ENCODE data around the gene EXD2.

Gene EXD2

GRCh38 chr14:69235708-69236107 is 44.4 kb downstream of the EXD2 start:
- no peak overlapping the region for H3K27ac ChIP-seq
- H2AFZ ChIP-seq, result no peak overlapping the region
- no peaks in the 10 kb centered on the region for H3K79me2 ChIP-seq
- no peaks in the 10 kb centered on the region for H3K4me1 ChIP-seq
- TF ChIP-seq CTCF (IDR thresholded peaks at IDR 0.05), result no peak
- no peaks in the 10 kb centered on the region for H3K27me3 ChIP-seq (ENCODE audit: control insufficient read depth, insufficient read depth, low read length)
- H3K9ac ChIP-seq, result no peak overlapping the region
- no peaks in the 10 kb centered on the region for H3K36me3 ChIP-seq (ENCODE audit: control insufficient read depth, insufficient read depth, low read length)
- H3K9me3 ChIP-seq (ENCODE audit: control insufficient read depth, low read length), result no peaks in the 10 kb centered on the region
- H3K4me3 ChIP-seq (ENCODE audit: low read depth, low read length), result no peak overlapping the region
- H3K4me2 ChIP-seq (ENCODE audit: low read length), result no peak overlapping the region

DNA sequence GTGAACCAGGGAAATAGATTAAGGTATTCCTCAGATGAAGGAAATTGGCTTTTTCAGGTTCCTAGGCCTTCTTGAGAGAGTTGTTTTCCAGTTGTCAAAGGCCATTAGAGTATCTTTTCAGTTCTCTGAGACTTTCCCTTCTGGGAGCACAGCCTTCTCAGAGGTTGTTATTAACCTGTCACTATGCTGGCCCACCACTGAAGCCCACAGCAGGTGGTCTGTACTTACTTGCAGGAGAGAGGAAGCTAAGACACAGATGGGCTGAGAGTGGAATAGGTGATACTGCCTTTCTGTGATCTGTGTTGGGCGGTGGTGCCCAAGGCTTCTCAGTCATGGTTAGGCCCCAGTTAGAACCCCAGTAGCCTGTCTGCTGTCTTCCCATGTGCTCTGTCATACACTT is 45.8 kb downstream of the EXD2 start:
- Histone ChIP-seq H3K4me3 (ENCODE audit: low read depth, low read length) (no peak overlapping the region), H3K9me3 (ENCODE audit: control insufficient read depth, low read length) (no peaks in the 10 kb centered on the region), H3K27ac (no peak overlapping the region), H3K4me1 (no peaks in the 10 kb centered on the region), H3K79me2 (no peaks in the 10 kb centered on the region), H3K27me3 (ENCODE audit: control insufficient read depth, insufficient read depth, low read length) (no peaks in the 10 kb centered on the region), H3K4me2 (ENCODE audit: low read length) (no peak overlapping the region), H3K36me3 (ENCODE audit: control insufficient read depth, insufficient read depth, low read length) (no peaks in the 10 kb centered on the region), H3K9ac (no peak overlapping the region), H2AFZ (no peak overlapping the region)
- TF ChIP-seq CTCF (IDR thresholded peaks at IDR 0.05), result no peak

DNA sequence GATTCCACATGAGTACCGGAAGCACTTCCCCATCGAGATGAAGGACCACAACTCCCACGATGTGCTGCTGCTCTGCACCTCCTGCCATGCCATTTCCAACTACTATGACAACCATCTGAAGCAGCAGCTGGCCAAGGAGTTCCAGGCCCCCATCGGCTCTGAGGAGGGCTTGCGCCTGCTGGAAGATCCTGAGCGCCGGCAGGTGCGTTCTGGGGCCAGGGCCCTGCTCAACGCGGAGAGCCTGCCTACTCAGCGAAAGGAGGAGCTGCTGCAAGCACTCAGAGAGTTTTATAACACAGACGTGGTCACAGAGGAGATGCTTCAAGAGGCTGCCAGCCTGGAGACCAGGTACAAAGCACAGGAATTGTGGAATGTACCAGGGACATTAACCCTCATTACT is 46.3 kb downstream of the EXD2 start:
- Histone ChIP-seq H3K4me1 (no peaks in the 10 kb centered on the region), H3K9ac (no peak overlapping the region), H3K4me3 (ENCODE audit: low read depth, low read length) (no peak overlapping the region), H3K27ac (no peak overlapping the region), H3K79me2 (no peaks in the 10 kb centered on the region), H3K9me3 (ENCODE audit: control insufficient read depth, low read length) (no peaks in the 10 kb centered on the region), H3K36me3 (ENCODE audit: control insufficient read depth, insufficient read depth, low read length) (no peaks in the 10 kb centered on the region), H3K27me3 (ENCODE audit: control insufficient read depth, insufficient read depth, low read length) (no peaks in the 10 kb centered on the region), H3K4me2 (ENCODE audit: low read length) (no peak overlapping the region), H2AFZ (no peak overlapping the region)
- no peak for TF ChIP-seq CTCF (IDR thresholded peaks at IDR 0.05)

DNA sequence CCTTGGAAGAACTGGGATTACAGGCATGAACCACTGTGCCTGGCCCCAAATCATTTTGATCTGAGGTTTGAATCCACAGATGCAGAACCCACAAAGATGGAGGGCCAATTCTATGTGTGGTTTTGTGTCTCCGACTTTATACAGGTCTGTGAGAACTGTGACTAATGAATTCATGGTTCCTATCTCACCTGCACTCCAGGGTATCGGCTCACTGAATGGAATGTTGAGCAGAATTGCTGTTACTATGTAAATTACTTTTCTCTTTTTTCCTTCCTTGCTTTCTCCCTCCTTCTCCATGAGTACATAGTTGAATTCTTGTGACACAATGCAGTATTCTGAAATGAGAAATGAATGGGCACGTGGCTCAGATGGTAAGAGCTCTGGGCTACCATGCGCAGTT is 47.6 kb downstream of the EXD2 start:
- no peak overlapping the region for H3K4me3 ChIP-seq (ENCODE audit: low read depth, low read length)
- no peak overlapping the region for H2AFZ ChIP-seq
- no peak overlapping the region for H3K9ac ChIP-seq
- H3K4me1 ChIP-seq, result no peaks in the 10 kb centered on the region
- no peaks in the 10 kb centered on the region for H3K79me2 ChIP-seq
- TF ChIP-seq CTCF (IDR thresholded peaks at IDR 0.05), result no peak
- H3K36me3 ChIP-seq (ENCODE audit: control insufficient read depth, insufficient read depth, low read length), result no peaks in the 10 kb centered on the region
- no peak overlapping the region for H3K4me2 ChIP-seq (ENCODE audit: low read length)
- no peaks in the 10 kb centered on the region for H3K27me3 ChIP-seq (ENCODE audit: control insufficient read depth, insufficient read depth, low read length)
- H3K9me3 ChIP-seq (ENCODE audit: control insufficient read depth, low read length), result no peaks in the 10 kb centered on the region
- H3K27ac ChIP-seq, result no peak overlapping the region

DNA sequence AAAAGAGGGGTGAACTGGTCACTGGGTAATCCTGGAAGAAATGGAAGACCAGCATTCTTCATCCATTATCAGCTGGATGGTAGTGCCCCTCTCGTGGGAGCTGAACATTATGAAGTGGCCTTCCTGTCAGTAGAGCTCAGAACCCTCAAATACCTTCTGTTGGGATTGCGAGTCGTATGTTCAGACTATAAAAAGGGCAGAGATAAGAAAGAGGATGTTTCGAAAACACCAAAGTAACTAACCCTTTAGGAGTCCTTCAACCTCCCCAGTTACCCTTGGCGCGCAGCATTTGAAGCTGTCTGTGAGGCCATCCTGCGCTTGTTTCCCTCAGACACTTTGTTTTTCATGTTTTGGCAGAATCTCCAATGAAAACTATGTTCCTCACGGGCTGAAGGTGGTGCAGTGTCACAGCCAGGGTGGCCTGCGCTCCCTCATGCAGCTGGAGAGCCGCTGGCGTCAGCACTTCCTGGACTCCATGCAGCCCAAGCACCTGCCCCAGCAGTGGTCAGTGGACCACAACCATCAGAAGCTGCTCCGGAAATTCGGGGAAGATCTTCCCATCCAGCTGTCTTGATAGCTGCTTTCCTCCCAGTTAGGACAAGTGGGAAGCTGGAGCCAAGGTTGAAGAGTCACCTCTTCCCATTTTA is 49.4 kb downstream of the EXD2 start:
- no peaks in the 10 kb centered on the region for H3K27me3 ChIP-seq (ENCODE audit: control insufficient read depth, insufficient read depth, low read length)
- H3K9me3 ChIP-seq (ENCODE audit: control insufficient read depth, low read length), result no peaks in the 10 kb centered on the region
- H3K4me3 ChIP-seq (ENCODE audit: low read depth, low read length), result no peak overlapping the region
- H3K36me3 ChIP-seq (ENCODE audit: control insufficient read depth, insufficient read depth, low read length), result no peaks in the 10 kb centered on the region
- no peaks in the 10 kb centered on the region for H3K79me2 ChIP-seq
- H3K27ac ChIP-seq, result no peak overlapping the region
- H2AFZ ChIP-seq, result no peak overlapping the region
- H3K4me1 ChIP-seq, result no peaks in the 10 kb centered on the region
- H3K9ac ChIP-seq, result no peak overlapping the region
- no peak overlapping the region for H3K4me2 ChIP-seq (ENCODE audit: low read length)
- TF ChIP-seq CTCF (IDR thresholded peaks at IDR 0.05), result no peak

All from parathyroid adenoma (tissue), 2 donors.